Sigmoid colon (tissue), 4 donors: ENCODE measurements around the gene IL15.

Experiments used
- CTCF ChIP-seq, 4 experiments: fragments of 450-650 bp in 3 of 4; fragments of 200-600 bp in 1 of 4; IDR thresholded peaks; one replicate each; pipeline ENCODE4 v1.5.1; 2016 to 2019; ENCODE audit warnings: antibody characterized with exemption in 4 of 4, mild to moderate bottlenecking in 3 of 4, moderate library complexity in 2 of 4
- EP300 ChIP-seq, 4 donors: sonication (generic); formaldehyde crosslinking; IDR thresholded peaks; one replicate each; pipeline ENCODE4 v1.6.1; 2017; ENCODE audit warnings: antibody characterized with exemption in 4 of 4
- POLR2A ChIP-seq, 2 donors: fragments of 450-650 bp; IDR thresholded peaks; one replicate each; pipeline ENCODE4 v1.6.1; 2016; ENCODE audit warnings: antibody characterized with exemption in 2 of 2, mild to moderate bottlenecking in 2 of 2, moderate library complexity in 2 of 2
- POLR2AphosphoS5 ChIP-seq, 4 donors: sonication (generic); formaldehyde crosslinking; IDR thresholded peaks; one replicate each; pipeline ENCODE4 v1.6.1; 2017; ENCODE audit warnings: antibody characterized with exemption in 4 of 4

- no peak for TF ChIP-seq CTCF (IDR thresholded peaks at IDR 0.05)
- no peak for TF ChIP-seq POLR2A (IDR thresholded peaks at IDR 0.05)
- TF ChIP-seq EP300 (IDR thresholded peaks at IDR 0.05) = no peak
- no peak for TF ChIP-seq POLR2AphosphoS5 (IDR thresholded peaks at IDR 0.05)
Measured at GRCh38 chr4:141757287-141757686, 120.9 kb downstream of the IL15 start.
